ENCODE measurements around the gene CRAT.
A peak's percentile ranks its signal among the peaks of the same experiment; 100 is the strongest.
"Not testable (repeated sequence)": the region's sequence is repeated elsewhere in the genome, so short reads cannot be mapped to it uniquely, and the experiment has no call there.

CRAT gene

DNA sequence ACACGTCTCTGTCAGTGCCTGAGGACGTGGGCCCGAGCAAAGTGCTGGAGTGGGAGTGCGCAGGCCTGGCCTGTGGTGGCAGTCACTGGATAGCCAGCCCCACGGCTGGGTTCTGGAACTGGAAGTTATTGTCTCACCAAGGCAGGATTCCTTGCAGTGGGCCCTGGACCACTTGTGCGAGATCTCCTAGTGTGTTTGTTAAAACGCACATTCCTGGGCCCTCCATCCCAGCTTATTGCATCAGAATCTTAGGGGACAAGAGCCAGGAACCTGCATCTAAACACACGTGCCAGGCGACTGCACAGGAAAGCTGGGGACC, 27.5 kb upstream of the CRAT start:
- no peak for DNase-seq

DNA sequence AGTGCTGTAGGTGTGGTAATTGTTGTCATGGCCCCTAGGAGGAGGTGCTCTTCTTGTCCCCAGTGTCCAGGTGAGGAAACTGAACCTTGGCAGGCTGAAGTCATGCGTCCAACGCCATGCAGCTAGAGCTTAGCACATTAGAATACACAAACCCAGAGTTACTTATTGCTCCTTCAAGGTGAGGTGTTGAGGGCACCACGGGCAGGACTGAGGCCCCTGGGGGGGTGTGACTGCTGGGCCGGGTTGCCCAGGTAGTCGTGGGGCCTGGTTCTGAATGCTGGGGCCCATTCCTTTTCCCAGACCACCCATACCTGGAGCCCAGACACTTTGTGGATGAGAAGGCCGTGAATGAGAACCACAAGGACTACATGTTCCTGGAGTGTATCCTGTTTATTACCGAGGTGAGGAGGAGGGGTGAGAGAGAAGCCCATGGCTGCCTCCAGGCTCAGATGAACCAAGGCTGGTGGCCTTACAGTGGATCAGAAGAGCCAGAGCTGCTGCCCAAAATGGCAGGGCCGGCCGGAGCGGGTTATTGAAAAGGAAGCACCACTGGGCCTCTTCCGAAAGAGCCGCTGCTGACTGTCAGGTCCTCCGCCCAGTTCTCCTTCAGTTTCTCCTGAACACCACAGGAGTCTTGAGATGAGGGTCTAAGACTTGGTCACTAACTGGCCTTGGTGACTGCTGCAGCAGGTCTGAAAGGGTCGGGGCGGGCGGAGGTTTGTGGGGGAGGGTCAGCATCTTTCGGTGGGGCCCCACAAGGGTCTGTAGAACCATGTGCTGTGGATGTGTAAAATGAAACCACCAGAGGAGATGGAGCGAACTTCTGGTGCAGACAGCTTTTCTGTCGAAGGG, 26.9 kb upstream of the CRAT start:
- DNase-seq: no peak

- DNase-seq: no peak
Measured at GRCh38 chr9:129136446-129137035, 25.9 kb upstream of the CRAT start.

- no peak for DNase-seq
Measured at GRCh38 chr9:129135476-129135875, 24.9 kb upstream of the CRAT start.

DNA sequence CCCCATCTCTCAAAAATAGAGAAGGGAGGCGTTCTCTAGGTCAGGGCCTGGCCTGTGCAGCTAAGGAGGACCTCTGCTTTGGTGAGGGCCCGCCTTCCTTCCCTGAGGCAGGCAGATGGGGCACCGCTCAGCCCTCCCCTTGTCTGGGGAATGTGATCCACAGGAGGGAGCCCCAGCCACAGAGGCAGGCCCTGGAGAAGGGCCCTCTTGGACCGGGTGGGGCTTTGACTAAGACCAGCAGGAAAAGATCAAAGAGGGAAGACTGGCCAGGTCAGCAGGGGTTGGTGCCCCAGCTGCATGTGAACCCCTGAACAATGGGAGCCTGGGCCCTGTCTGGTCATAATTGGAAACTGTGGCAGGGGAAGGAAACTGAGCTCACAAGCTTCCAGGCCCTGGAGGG, 22.5 kb upstream of the CRAT start:
- no peak for DNase-seq

DNA sequence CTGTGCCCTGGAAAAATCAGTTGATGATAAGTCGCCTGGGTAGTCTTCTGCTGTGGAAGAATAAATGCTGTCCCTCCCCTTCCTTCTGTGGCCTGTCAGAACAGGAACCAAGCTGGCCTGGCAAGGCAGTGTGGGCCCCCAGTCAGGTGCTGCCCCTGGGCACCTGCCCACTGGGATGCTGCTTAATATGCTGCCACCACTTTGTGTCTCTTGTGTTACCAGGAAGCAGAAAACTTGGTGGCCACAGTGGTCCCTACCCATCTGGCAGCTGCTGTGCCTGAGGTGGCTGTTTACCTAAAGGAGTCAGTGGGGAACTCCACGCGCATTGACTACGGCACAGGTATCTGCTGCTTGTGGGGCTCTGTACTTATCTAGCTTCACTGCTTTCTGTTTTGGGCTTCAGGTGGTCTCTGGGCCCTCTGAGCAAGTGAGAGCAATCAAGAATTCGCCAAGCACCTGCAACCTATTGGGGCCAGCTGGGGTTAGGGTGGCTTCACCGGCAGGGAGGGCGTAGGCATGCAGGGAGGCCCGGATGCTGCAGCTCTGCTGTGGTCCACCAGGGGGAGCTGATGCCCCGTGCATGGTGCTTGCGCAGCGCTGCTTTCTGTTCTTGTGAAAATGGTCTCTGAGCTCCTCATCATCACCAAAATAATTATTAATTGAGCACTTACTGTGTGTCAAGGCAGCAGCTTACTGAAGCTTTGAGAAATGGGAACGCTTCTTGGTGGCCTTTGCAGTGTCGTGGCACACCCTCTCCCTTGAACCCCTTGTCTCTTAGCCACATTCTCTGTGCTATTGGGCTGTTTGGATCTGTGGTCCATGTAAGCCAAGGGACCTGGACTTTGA, 20.9 kb upstream of the CRAT start:
- peak; percentile 68 for DNase-seq

DNA sequence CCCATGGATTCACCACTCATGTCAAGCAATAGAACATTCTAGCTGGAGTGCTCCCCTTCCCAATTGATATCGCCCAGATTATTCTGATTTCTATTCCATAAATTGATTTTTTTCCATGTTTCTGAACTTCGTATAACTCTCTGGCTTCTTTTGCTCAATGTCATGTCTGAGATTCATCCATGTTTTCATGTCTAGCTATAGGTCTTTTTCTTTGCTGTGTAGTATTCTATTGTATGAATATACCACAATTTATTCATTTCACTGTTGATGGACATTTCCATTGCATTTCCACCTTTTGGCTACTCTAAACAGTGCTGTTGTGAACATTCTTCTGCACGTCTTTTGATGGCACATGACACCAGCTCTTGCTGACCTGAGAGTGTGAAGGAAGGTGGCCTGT, 20.2 kb upstream of the CRAT start:
- no peak for DNase-seq

DNA sequence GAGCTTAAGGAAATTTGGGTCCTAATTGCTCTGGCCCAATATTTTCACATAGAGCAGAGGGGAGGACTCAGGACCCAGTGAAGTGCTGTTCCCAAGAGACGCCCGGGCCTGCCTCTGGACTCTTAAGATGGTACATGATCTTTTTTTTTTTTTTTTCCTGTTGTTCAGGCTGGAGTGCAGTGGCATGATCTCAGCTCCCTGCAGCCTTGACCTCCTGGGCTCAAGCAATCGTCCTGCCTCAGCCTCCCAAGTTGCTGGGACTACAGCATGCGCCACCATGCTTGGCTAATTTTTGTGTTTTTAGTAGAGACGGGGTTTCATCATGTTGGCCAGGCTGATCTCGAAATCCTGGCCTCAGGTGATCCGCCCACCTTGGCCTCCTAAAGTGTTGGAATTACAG, 19.7 kb upstream of the CRAT start:
- not testable (repeated sequence) for DNase-seq

- DNase-seq: no peak
Measured at GRCh38 chr9:129128689-129129088, 18.1 kb upstream of the CRAT start.

DNA sequence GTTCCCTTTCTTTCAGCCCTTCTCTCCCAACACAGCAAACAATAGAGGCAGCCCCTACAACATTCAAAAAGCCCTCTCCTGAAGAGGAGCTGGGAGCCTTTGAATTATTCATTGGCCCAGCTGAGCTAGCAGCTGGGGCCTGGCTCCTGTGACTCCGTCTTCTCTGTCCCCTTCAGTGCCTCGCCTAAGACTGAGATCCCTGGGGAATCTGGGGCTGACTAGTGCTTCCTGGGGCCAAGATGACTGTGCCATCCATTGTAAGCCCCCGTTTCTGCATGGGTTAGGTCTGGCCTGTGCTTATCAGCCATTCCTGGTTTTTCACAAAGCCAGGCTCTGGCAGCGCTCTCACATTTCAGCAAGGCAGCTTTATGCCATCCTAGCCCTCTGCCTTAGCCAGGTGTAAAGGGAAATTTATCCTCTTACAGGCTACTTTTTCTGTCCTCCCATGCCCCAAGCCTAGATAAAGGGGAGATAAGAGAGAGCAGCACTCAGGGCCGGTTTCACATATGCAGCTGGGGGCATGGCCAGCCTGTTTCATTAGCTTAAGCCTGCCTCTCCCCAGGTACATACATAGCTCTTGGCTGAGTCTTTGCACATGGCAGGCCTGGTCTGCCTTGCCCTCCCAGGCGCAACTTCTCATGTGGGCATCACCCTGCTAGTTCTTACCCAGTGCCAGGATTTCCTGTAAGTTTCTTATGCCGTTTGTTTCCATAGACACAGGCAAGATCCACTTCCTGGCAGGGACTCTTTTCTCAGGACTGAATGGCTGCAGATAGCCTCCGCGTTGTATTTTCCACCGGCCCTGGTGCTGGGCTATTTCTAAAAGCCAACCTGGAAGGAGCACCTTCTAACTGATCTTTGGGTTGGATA, 16.4 kb upstream of the CRAT start:
- no peak for DNase-seq

- DNase-seq: no peak
Measured at GRCh38 chr9:129125478-129125877, 14.9 kb upstream of the CRAT start.

- DNase-seq: peak; percentile 78
Measured at GRCh38 chr9:129124506-129125069, 14.0 kb upstream of the CRAT start.

GRCh38 chr9:129122976-129123375, 12.4 kb upstream of the CRAT start:
- DNase-seq: not testable (repeated sequence)

GRCh38 chr9:129122133-129122532, 11.5 kb upstream of the CRAT start:
- DNase-seq: no peak

DNA sequence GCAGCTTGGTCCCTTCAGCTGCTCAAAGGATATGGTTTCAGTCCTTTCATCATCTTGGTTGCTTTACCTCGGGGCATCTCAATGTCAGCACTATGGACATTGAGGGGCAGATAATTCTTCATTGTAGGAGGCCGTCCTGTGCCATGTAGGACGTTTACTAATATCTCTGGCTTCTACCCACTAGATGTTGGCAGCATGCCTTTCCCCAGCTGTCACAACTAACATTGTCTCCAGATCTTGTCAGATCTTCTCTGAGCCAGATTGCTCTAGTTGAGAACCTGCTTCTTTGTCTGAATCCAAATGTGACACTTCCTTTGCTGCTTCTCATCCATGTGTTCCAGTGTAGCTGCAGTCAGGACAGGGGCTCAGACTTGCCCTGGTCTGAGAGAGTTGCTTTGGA, 10.9 kb upstream of the CRAT start:
- no peak for DNase-seq

GRCh38 chr9:129118799-129119198, 8.2 kb upstream of the CRAT start:
- DNase-seq: no peak

DNA sequence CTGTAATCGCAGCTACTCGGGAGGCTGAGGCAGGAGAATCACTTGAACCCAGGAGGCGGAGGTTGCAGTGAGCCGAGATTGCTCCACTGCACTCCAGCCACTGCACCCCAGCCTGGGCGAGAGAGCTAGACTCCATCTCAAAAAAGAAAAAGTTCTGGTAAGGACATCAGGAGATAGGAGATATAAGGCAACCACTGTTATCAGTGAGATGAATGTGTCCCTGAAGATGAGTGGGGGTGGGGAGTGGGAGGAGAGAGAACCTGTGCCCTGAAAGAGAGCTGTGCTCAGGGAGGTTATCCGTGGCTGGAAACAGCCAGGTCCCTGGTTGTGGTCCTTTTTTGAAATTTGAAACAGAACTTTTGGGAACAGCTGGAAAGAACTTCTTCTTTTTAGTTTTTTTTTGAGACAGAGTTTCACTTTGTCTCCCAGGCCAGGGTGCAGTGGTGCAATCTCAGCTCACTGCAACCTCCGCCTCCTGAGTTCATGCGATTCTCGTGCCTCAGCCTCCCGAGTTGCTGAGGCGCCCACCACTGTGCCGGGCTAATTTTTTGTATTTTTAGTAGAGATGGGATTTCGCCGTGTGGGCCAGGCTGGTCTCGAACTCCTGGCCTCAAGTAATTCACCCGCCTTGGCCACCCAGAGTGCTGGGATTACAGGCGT, 3.2 kb upstream of the CRAT start:
- DNase-seq: peak; percentile 67

- DNase-seq: not testable (repeated sequence)
Measured at GRCh38 chr9:129112526-129112925, 1.9 kb upstream of the CRAT start.

- DNase-seq: peak; percentile 44
Measured at GRCh38 chr9:129111528-129112151, 1.0 kb upstream of the CRAT start.

DNA sequence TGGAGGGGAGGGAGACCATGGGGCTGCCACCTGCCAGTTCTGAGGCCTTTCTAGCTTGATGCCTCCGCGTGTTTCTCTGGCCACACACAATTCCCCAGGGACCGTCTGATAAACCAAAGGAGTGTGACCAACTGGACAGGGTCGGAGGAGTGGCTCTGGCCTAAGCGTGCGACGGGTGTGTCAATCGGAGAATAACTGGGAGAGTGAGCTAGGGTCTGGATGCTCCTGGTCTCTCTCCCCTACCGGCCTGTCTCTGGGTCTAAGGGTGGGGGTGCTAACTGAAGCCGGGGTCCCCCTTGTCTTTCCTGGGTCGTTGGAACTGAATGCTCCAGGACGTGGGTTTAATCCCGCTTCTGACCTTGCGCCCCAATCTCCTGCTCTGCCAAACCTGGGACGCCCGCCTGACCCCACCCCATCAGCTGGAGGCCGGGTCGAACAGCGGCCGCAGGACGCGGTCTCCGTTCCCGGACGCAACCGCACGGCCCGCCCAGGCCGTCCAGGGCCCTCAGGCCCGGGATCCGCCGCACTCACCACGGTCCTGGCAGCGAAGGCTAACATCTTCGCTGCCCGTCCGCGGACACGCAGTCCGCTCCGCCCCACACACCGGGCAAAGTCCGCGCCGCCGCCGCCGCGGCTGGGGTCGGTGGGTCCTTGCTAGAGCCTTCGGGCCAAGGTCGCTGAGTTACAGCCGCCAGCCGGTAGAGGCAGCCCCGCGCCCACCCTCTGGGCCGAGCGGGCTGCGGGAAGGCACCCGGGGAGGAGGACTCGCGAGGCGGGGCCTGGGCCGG, 447 bp downstream of the CRAT start:
- no peak for DNase-seq

DNA sequence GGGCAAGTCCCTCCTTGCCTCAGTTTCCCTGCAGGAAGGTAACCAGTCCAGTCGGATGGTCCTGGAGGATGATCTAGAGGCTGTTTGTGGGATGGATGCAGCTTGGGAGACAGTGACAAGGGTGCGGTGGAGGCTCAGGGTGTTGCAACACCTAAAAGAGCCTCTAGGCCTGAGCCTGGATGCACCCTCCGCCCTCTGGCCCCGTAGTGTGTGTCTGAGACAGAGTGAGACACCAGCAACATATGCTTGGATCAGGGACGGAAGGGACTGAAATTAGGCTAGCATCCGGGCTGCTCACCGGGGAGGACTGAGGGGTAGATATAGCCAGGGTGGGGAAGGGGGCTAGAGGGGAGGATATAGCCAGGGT, 1.1 kb downstream of the CRAT start:
- DNase-seq: peak; percentile 53

Measured in hematopoietic multipotent progenitor cell treated with erythropoietin and hydrocortisone succinate and interleukin-3 and kit ligand, for 8 days (in vitro differentiated cells).